ENCODE measurements around the gene ARFRP1.

- TF ChIP-seq NFE2L2 (IDR thresholded peaks at IDR 0.05; ENCODE audit: low read depth, low read length) (no peak), CTCF (conservative IDR thresholded peaks at IDR 0.05; ENCODE audit: low read depth, low read length) (no peak), SMC3 (IDR thresholded peaks at IDR 0.05; ENCODE audit: low read depth, low read length) (no peak)
These were observed 35.6 kb upstream of the ARFRP1 start for GRCh38 chr20:63743210-63743970.
